HG03060 (cell line): ENCODE measurements around the gene AGAP2.

Experiments
- ATAC-seq: cut with Tn5 transposase; IDR thresholded peaks from one replicate; pipeline ENCODE4 v1.9.1; 2021; ENCODE audit warnings: low read depth, moderate number of reproducible peaks; ENCODE audit not compliant: unreplicated experiment

AGAP2 gene

GRCh38 chr12:57737467-57738460, 778 bp downstream of the AGAP2 start:
- no peak for ATAC-seq

DNA sequence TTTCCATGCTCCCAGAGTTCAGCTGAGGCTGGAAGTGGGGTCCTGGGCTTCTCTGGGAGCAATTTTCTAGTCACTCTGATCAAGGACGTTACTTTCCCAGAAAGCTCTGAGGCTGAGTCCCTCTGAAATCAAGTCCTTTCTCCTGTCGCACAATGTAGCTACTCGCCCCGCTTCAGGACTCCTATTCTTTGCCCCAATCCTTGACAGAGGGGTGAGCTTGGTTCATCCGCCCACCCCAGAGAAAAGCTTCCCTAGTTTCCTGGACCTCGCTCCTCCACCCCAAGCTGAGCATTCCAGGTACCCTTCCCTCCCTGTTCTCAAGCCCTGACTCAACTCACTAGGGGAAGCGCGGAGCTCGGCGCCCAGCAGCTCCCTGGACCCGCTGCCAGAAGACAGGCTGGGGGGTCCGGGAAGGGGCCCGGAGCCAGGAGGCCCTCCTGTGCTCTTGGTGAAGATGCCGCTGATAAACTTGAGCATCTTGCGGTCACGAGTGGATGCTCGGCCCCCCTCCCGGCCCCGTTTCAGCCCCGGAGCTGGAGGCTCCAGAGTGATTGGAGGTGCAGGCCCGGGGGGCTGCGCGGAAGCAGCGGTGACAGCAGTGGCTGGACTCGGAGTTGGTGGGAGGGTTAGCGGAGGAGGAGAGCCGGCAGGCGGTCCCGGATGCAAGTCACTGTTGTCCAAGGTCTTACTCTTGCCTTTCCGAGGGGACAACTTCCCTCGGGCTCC, 1.6 kb downstream of the AGAP2 start:
- ATAC-seq: no peak

GRCh38 chr12:57735952-57736740, 2.4 kb downstream of the AGAP2 start:
- ATAC-seq: no peak

DNA sequence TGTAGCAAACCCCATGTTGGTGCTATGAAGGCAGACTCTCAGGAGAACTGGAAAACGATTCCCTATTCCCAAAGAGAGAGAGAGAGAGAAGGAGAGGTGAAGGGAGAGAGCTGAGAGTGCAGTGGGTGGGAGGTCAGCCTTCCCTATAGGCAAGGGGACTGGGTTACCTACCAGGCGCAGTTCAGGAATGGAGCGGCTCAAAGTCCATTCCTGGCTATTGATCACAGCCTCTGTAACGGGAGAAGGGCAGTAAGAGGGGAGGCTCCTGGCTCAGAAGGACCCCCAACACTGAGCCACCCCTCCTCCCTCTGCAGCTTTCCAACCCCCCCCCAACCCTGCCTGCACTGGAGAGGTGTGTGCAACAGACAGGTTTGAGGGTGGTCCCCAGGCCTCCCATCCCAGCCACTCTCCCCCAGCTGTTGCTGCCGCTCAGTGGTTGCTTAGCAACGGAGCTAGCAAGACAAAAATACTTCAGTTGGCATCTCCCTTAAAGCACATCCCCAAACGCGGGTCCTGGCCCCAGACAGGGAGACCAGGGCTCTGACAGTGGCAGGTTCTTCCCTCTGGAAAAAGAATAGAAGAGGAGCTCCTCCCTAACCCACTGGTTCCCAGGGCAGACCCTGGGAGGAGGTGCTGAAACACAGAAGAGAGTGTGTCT, 3.2 kb downstream of the AGAP2 start:
- ATAC-seq: no peak

GRCh38 chr12:57734591-57734990, 4.0 kb downstream of the AGAP2 start:
- ATAC-seq: no peak

DNA sequence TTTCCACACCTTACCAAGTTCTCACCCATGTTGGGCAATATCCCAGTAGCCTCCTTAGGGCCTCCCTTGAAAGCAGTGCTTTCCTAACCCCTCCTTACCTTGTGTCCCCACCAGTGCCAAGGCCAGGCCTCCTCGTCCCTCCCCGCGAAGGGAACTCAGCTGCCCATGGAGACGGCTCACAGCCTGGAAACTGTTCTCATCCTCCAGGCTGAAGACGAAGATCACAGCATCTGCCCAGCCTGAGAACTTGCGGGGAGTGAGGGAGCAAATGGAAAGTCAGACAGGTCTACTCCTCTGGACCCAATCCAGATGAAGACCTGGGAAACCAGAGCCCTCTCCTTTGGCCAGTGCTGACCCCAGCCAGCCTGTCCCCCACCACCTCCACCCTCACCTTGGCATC, 4.6 kb downstream of the AGAP2 start:
- ATAC-seq: no peak

GRCh38 chr12:57732726-57733593, 5.6 kb downstream of the AGAP2 start:
- no peak for ATAC-seq

GRCh38 chr12:57732270-57732669, 6.3 kb downstream of the AGAP2 start:
- ATAC-seq: no peak

DNA sequence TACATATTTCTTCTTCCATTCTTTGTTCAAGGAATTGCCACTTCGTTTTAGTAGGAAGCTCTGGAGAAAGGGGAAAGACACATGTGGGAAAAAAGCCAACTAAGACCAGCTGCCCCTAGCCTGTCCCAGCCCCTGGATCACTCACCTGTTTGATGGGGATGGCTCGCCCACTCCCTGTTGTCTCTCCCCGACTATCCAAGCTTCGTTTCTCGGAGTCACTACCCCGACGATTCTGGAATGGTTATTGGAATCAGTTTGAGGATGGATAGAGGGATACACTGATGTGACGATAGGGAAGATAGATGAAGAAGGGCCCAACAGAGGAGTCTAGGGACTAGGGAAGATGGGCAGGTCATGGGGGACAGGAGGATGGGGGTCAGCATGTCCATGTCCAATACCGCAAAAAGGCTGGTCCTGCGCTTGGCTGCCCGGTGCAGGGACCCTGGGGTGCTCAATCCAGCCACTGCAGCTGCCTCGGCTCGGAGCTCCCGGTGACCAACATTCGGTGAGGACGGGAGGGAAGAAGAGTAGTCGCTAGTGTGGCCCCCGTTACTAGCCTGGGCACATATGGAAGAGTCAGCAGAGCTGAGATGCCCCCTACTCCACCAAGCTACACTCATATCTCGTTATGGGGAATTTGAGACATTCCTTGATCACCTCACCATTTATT, 7.0 kb downstream of the AGAP2 start:
- no peak for ATAC-seq

DNA sequence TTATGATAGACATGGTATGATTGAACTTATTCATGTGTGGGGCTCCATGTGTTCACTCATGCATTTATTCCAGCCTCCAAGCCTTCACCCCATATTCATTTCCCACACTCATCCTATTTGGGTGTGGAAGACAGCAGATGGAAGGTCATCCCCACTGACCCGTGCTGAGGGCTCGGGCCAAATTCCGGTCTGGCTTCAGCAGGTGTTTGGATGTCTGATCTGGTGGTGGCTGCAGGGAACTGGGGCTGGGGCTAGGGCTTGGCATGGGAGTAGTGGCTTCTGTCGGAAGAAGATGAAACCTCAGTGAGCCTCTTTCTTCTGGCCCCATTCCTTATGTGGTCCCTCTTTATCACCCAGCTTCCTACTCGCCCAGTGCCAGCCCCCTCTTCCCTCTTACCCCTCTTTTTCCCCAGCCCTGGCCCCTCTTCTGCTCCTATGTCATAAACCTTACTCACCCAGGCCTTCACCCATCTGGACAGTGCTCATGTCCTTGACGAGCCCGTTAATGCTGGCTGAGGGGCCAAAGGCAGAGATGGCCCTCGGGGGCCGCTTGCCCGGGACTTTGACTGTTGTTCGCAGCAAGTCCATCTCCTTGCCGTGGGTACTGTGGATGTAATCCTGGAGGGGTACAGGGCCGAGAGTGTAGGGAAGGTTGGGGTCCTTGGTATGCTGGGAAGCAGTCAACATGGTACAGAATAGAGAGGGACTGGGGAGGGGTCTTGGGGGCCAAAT, 8.0 kb downstream of the AGAP2 start:
- ATAC-seq: no peak

DNA sequence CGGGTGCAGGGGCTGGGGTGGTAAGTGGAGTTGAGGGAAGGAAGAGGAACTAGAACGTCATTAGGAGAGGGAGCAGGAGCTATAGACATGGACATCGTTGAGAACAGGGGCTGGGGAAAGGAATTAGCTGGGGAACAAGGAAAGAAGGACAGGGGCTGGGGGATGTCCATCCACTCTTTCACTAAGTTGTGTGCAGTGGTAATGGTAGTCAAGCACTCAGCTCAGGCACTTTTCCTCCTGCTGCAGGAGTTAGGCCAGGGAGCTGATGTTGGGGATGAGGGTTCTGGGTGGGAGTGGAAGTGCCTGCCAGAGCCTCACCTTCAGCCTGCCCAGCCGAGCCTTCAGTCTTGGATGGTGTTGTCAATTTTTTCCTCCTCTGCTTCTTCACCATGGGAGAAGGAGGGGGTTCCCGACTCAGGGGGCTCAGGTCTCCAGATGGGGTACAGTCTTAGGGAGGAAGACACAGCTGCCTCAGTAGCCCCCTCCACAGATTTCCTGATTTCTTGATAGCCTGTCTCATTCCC, 9.2 kb downstream of the AGAP2 start:
- ATAC-seq: no peak

GRCh38 chr12:57727758-57728395, 10.7 kb downstream of the AGAP2 start:
- no peak for ATAC-seq

- ATAC-seq: no peak
Observed at GRCh38 chr12:57726884-57727757, 11.4 kb downstream of the AGAP2 start.

DNA sequence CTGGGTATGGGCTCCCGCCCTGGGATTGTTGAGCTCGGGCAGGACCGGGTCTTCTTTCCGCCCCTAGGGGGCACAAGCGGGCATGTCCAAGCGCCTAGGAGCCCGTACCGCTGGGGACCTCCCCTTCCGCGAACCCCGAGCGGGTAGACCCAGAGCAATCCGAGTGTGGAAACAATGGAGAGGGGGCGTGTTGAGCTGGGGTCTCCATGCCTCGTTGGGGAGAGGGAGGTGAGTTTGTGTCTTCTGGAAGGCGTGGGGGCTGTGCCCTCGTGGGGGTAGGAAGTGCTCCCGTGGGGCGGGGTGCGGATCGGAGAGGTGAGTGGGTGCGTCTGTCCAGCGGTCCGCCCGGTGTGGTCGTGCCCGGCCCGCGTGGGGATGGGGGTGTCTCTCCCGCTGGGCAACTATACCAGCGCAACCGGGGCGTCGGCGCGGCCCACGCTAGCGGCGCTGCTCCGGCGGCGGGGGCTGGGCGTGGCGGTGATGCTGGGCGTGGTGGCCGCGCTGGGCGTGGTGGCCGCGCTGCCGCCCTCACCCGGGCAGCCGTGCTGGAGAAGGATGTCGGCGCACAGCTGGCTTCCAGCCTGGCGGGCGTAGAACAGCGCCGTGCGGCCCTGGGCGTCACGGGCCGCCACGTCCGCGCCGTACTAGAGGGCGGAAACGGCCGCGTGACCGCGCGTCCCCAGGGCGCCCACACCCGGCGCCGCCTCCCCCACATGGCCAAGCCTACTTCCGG, 12.2 kb downstream of the AGAP2 start:
- ATAC-seq: no peak

GRCh38 chr12:57725851-57726150, 12.7 kb downstream of the AGAP2 start:
- ATAC-seq: no peak
